Measurements from ENCODE around the gene HSD17B14. TPM values are rescaled to one million over a fixed set of nuclear protein-coding genes. Genes with fewer than 3 reads are reported as not detected.
"Not testable (repeated sequence)": the region's sequence is repeated elsewhere in the genome, so short reads cannot be mapped to it uniquely, and the experiment has no call there.

HSD17B14 gene
- total and polyA plus RNA-seq, 5 experiments from 2014 or later, result 0.62 to 1.7 (median 0.95) TPM; not detected in 1

- POLR2A ChIA-PET, result interaction anchor here (0.7 kb wide), 1 partner anchor 18 kb away, joined by 6 read pairs; no protein-coding TSS in a partner anchor
- Mint-ChIP-seq H3K27ac (no peak overlapping the region), H3K4me3 (no peak overlapping the region), H3K4me1 (peaks cover 4 to 15% (median 8%) of the 10 kb centered on the region in 4 donors), H3K9me3 (no peaks in the 10 kb centered on the region), H3K27me3 (no peaks in the 10 kb centered on the region), H3K36me3 (no peaks in the 10 kb centered on the region)
- DNase-seq (no peak), ATAC-seq (no peak)
Measured at GRCh38 chr19:48861313-48861712, 25.0 kb upstream of the HSD17B14 start.

GRCh38 chr19:48859711-48860572 is 23.7 kb upstream of the HSD17B14 start:
- no peaks in the 10 kb centered on the region for H3K9me3 Mint-ChIP-seq
- POLR2A ChIA-PET, result no interaction called here
- no peaks in the 10 kb centered on the region for H3K36me3 Mint-ChIP-seq
- no peak for ATAC-seq
- peaks cover 4 to 15% (median 8%) of the 10 kb centered on the region in 4 donors for H3K4me1 Mint-ChIP-seq
- H3K4me3 Mint-ChIP-seq, result peak overlapping the region; percentile 35 to 97 (median 90)
- no peaks in the 10 kb centered on the region for H3K27me3 Mint-ChIP-seq
- DNase-seq, result no peak
- H3K27ac Mint-ChIP-seq, result peak overlapping the region in 3 of 10 donors; percentile 14 to 94 (median 43)

GRCh38 chr19:48858984-48859710 is 22.9 kb upstream of the HSD17B14 start:
- Mint-ChIP-seq H3K4me1 (peaks cover 4 to 15% (median 8%) of the 10 kb centered on the region in 4 donors), H3K27me3 (no peaks in the 10 kb centered on the region), H3K27ac (peak overlapping the region; percentile 63 to 96 (median 91)), H3K9me3 (no peaks in the 10 kb centered on the region), H3K36me3 (no peaks in the 10 kb centered on the region), H3K4me3 (peak overlapping the region; percentile 83 to 98 (median 97))
- POLR2A ChIA-PET, result interaction anchor here (1.0 kb wide), 1 partner anchor 107 kb away, joined by 5 read pairs; no protein-coding TSS in a partner anchor
- peak; percentile 66 to 90 (median 76) for DNase-seq
- peak; percentile 85 to 87 for ATAC-seq

- POLR2A ChIA-PET, result interaction anchor here (0.6 kb wide), 1 partner anchor 16 kb away, joined by 4 read pairs; no protein-coding TSS in a partner anchor
- peaks cover 0 to 2% (median 0%) of the 10 kb centered on the region in 3 donors for H3K36me3 Mint-ChIP-seq
Measured at GRCh38 chr19:48856921-48857320, 20.6 kb upstream of the HSD17B14 start.

GRCh38 chr19:48854103-48854502 is 17.8 kb upstream of the HSD17B14 start:
- Mint-ChIP-seq H3K36me3 (peaks cover 0 to 2% (median 0%) of the 10 kb centered on the region in 3 donors), H3K27ac (no peak overlapping the region), H3K9me3 (no peaks in the 10 kb centered on the region), H3K27me3 (no peaks in the 10 kb centered on the region), H3K4me3 (no peak overlapping the region), H3K4me1 (peaks cover 1 to 7% (median 4%) of the 10 kb centered on the region in 4 donors)
- no peak for DNase-seq
- POLR2A ChIA-PET, result interaction anchor here (0.5 kb wide), 1 partner anchor 216 kb away, joined by 4 read pairs; no protein-coding TSS in a partner anchor
- no peak for ATAC-seq

More at GRCh38 chr19:48856921-48857320, 20.6 kb upstream of the HSD17B14 start:
- ATAC-seq, result no peak
- peak overlapping the region in 1 of 10 donors; percentile 2 for H3K4me3 Mint-ChIP-seq
- DNase-seq, result no peak
- H3K4me1 Mint-ChIP-seq, result peaks cover 4 to 15% (median 8%) of the 10 kb centered on the region in 4 donors
- no peaks in the 10 kb centered on the region for H3K27me3 Mint-ChIP-seq
- H3K9me3 Mint-ChIP-seq, result no peaks in the 10 kb centered on the region
- H3K27ac Mint-ChIP-seq, result no peak overlapping the region

GRCh38 chr19:48853483-48853882 is 17.2 kb upstream of the HSD17B14 start:
- Mint-ChIP-seq H3K27ac (no peak overlapping the region), H3K4me3 (no peak overlapping the region), H3K9me3 (no peaks in the 10 kb centered on the region), H3K27me3 (no peaks in the 10 kb centered on the region), H3K36me3 (peaks cover 0 to 2% (median 0%) of the 10 kb centered on the region in 3 donors), H3K4me1 (peaks cover 0 to 1% (median under 1%) of the 10 kb centered on the region in 4 donors)
- POLR2A ChIA-PET, result interaction anchor here (0.9 kb wide), 1 partner anchor 11 kb away, joined by 3 read pairs; no protein-coding TSS in a partner anchor
- DNase-seq (no peak), ATAC-seq (no peak)

GRCh38 chr19:48852292-48852691 is 16.0 kb upstream of the HSD17B14 start:
- Mint-ChIP-seq H3K4me1 (no peaks in the 10 kb centered on the region), H3K36me3 (peaks cover 0 to 4% (median 0%) of the 10 kb centered on the region in 3 donors), H3K9me3 (no peaks in the 10 kb centered on the region), H3K4me3 (no peak overlapping the region), H3K27ac (no peak overlapping the region), H3K27me3 (no peaks in the 10 kb centered on the region)
- DNase-seq, result no peak
- POLR2A ChIA-PET, result no interaction called here
- no peak for ATAC-seq

- H3K27me3 Mint-ChIP-seq, ATAC-seq, H3K4me3 Mint-ChIP-seq, DNase-seq, H3K36me3 Mint-ChIP-seq, H3K27ac Mint-ChIP-seq, H3K9me3 Mint-ChIP-seq, H3K4me1 Mint-ChIP-seq: not testable (repeated sequence)
- POLR2A ChIA-PET, result interaction anchor here (0.8 kb wide), 1 partner anchor 54 kb away, joined by 3 read pairs; no protein-coding TSS in a partner anchor
Measured at GRCh38 chr19:48846659-48847058, 10.4 kb upstream of the HSD17B14 start.

GRCh38 chr19:48845384-48845783 is 9.1 kb upstream of the HSD17B14 start:
- Mint-ChIP-seq H3K36me3 (peaks cover 0 to 5% (median 2%) of the 10 kb centered on the region in 3 donors), H3K9me3 (no peaks in the 10 kb centered on the region), H3K4me3 (no peak overlapping the region), H3K27ac (no peak overlapping the region), H3K27me3 (no peaks in the 10 kb centered on the region), H3K4me1 (peaks cover 0 to 6% (median 2%) of the 10 kb centered on the region in 4 donors)
- POLR2A ChIA-PET, result interaction anchor here (0.6 to 1.5 kb wide), 2 partner anchors 50 to 125 kb away, joined by 3 to 4 read pairs; no protein-coding TSS in a partner anchor
- no peak for DNase-seq
- no peak for ATAC-seq

- H3K9me3 Mint-ChIP-seq, result no peaks in the 10 kb centered on the region
- no peak overlapping the region for H3K4me3 Mint-ChIP-seq
- peak overlapping the region in 1 of 10 donors; percentile 21 for H3K27ac Mint-ChIP-seq
- peaks cover 0 to 5% (median 2%) of the 10 kb centered on the region in 3 donors for H3K36me3 Mint-ChIP-seq
- ATAC-seq (no peak), DNase-seq (no peak)
- H3K27me3 Mint-ChIP-seq, result no peaks in the 10 kb centered on the region
- H3K4me1 Mint-ChIP-seq, result peaks cover 0 to 6% (median 2%) of the 10 kb centered on the region in 4 donors
- POLR2A ChIA-PET, result interaction anchor here (0.7 to 1.5 kb wide), 4 partner anchors 29 to 126 kb away, joined by 3 to 7 read pairs (median 3); no protein-coding TSS in a partner anchor
Measured at GRCh38 chr19:48844472-48844871, 8.2 kb upstream of the HSD17B14 start.

GRCh38 chr19:48842789-48843162 is 6.5 kb upstream of the HSD17B14 start:
- peak in 9 of 10 donors; percentile 29 to 79 (median 60) for DNase-seq
- Mint-ChIP-seq H3K4me3 (no peak overlapping the region), H3K36me3 (peaks cover 0 to 5% (median 2%) of the 10 kb centered on the region in 3 donors), H3K9me3 (no peaks in the 10 kb centered on the region), H3K4me1 (peaks cover 2 to 9% (median 2%) of the 10 kb centered on the region in 4 donors), H3K27ac (peak overlapping the region in 1 of 10 donors; percentile 0), H3K27me3 (no peaks in the 10 kb centered on the region)
- peak; percentile 63 to 64 for ATAC-seq
- POLR2A ChIA-PET, result interaction anchor here (0.5 to 1.8 kb wide), 10 partner anchors 10 to 197 kb away, joined by 3 to 7 read pairs (median 4); partner anchors contain the start of genes CA11 and DHDH

GRCh38 chr19:48841571-48841970 is 5.3 kb upstream of the HSD17B14 start:
- no peak for ATAC-seq
- H3K27me3 Mint-ChIP-seq, result no peaks in the 10 kb centered on the region
- H3K27ac Mint-ChIP-seq, result no peak overlapping the region
- no peaks in the 10 kb centered on the region for H3K9me3 Mint-ChIP-seq
- H3K4me1 Mint-ChIP-seq, result peaks cover 7 to 19% (median 8%) of the 10 kb centered on the region in 4 donors
- POLR2A ChIA-PET, result interaction anchor here (0.7 to 1.8 kb wide), 4 partner anchors 30 to 46 kb away, joined by 3 to 7 read pairs (median 4); no protein-coding TSS in a partner anchor
- no peak overlapping the region for H3K4me3 Mint-ChIP-seq
- peaks cover 0 to 5% (median 0%) of the 10 kb centered on the region in 3 donors for H3K36me3 Mint-ChIP-seq
- DNase-seq, result no peak

Data from naive thymus-derived CD8-positive, alpha-beta T cell (primary cell).